ENCODE results near the gene OSGIN1. TPM values are rescaled to one million over a fixed set of nuclear protein-coding genes. Genes with fewer than 3 reads are reported as not detected.

Gene OSGIN1
- total and polyA plus RNA-seq, 12 donors = 3.2 to 14.5 (median 5.5) TPM

DNA sequence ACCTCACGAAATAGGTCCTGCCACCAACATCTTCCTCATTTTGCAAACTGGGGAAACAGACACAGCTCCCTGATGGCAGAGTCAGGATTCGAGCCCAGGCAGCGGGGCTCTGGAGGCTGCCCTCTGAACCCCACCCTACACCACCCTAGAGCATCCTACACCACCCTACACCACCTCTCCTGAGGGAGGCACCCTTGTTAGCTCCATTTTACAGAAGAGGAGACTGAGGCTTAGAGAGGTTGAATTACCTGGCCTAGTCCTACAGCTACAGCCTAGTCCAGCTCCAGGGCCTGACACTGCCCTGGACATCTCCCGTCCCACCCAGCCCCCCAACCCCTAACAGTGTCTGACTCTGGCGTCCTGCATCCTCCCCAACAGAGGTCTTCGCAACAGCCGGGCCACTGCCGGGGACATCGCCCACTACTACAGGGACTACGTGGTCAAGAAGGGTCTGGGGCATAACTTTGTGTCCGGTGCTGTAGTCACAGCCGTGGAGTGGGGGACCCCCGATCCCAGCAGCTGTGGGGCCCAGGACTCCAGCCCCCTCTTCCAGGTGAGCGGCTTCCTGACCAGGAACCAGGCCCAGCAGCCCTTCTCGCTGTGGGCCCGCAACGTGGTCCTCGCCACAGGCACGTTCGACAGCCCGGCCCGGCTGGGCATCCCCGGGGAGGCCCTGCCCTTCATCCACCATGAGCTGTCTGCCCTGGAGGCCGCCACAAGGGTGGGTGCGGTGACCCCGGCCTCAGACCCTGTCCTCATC, 11.8 kb downstream of the OSGIN1 start:
- TF ChIP-seq, protein P1, sequence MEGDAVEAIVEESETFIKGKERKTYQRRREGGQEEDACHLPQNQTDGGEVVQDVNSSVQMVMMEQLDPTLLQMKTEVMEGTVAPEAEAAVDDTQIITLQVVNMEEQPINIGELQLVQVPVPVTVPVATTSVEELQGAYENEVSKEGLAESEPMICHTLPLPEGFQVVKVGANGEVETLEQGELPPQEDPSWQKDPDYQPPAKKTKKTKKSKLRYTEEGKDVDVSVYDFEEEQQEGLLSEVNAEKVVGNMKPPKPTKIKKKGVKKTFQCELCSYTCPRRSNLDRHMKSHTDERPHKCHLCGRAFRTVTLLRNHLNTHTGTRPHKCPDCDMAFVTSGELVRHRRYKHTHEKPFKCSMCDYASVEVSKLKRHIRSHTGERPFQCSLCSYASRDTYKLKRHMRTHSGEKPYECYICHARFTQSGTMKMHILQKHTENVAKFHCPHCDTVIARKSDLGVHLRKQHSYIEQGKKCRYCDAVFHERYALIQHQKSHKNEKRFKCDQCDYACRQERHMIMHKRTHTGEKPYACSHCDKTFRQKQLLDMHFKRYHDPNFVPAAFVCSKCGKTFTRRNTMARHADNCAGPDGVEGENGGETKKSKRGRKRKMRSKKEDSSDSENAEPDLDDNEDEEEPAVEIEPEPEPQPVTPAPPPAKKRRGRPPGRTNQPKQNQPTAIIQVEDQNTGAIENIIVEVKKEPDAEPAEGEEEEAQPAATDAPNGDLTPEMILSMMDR (IDR thresholded peaks at IDR 0.05) = no peak
- H3K4me3 ChIP-seq = no peak overlapping the region
- H3K4me1 ChIP-seq = peaks cover 0 to 16% (median 0%) of the 10 kb centered on the region in 9 donors
- H3K27me3 ChIP-seq = peaks cover 0 to 17% (median 7%) of the 10 kb centered on the region in 7 donors
- H3K36me3 ChIP-seq = peaks cover 0 to 54% (median 2%) of the 10 kb centered on the region in 9 donors
- intact Hi-C loops (cut with DNase I) = loop anchor here in 8 of 10 donors (2.0 to 10.0 kb wide), 7 partner anchors 77 to 520 kb away; partner anchors contain the start of genes TAF1C (in 2 of the 8) and SLC38A8 (in 1 of the 8)
- no peaks in the 10 kb centered on the region for H3K9me3 ChIP-seq
- peak overlapping the region in 2 of 10 donors; percentile 71 to 87 for H3K27ac ChIP-seq
- 93 to 96% methylated on average over 25 to 26 of the region's 26 CpGs for WGBS, 2 donors
- DNase-seq (no peak), ATAC-seq (peak in 1 of 8 donors; percentile 5)

DNA sequence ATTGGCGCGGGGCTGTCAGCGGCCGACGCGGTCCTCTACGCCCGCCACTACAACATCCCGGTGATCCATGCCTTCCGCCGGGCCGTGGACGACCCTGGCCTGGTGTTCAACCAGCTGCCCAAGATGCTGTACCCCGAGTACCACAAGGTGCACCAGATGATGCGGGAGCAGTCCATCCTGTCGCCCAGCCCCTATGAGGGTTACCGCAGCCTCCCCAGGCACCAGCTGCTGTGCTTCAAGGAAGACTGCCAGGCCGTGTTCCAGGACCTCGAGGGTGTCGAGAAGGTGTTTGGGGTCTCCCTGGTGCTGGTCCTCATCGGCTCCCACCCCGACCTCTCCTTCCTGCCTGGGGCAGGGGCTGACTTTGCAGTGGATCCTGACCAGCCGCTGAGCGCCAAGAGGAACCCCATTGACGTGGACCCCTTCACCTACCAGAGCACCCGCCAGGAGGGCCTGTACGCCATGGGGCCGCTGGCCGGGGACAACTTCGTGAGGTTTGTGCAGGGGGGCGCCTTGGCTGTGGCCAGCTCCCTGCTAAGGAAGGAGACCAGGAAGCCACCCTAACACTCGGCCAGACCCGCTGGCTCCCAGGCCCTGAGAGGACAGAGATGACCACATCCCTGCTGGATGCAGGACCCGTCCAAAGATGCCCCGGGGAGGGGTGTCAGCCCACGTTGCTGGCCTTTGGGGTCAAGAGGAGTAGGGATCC, 12.6 kb downstream of the OSGIN1 start:
- ATAC-seq (peak in 1 of 8 donors; percentile 3), DNase-seq (no peak)
- H3K36me3 ChIP-seq = peaks cover 0 to 47% (median 0%) of the 10 kb centered on the region in 9 donors
- H3K4me1 ChIP-seq = peaks cover 0 to 12% (median 0%) of the 10 kb centered on the region in 9 donors
- H3K27me3 ChIP-seq = peaks cover 0 to 24% (median 8%) of the 10 kb centered on the region in 7 donors
- H3K4me3 ChIP-seq = no peak overlapping the region
- TF ChIP-seq, protein P1 (IDR thresholded peaks at IDR 0.05) = no peak
- H3K9me3 ChIP-seq = no peaks in the 10 kb centered on the region
- WGBS, 2 donors = 91 to 92% methylated on average over 32 to 36 of the region's 36 CpGs
- intact Hi-C loops (cut with DNase I) = loop anchor here in 8 of 10 donors (2.0 to 10.0 kb wide), 9 partner anchors 77 to 519 kb away; partner anchors contain the start of genes TAF1C (in 2 of the 8) and SLC38A8 (in 1 of the 8)
- no peak overlapping the region for H3K27ac ChIP-seq

DNA sequence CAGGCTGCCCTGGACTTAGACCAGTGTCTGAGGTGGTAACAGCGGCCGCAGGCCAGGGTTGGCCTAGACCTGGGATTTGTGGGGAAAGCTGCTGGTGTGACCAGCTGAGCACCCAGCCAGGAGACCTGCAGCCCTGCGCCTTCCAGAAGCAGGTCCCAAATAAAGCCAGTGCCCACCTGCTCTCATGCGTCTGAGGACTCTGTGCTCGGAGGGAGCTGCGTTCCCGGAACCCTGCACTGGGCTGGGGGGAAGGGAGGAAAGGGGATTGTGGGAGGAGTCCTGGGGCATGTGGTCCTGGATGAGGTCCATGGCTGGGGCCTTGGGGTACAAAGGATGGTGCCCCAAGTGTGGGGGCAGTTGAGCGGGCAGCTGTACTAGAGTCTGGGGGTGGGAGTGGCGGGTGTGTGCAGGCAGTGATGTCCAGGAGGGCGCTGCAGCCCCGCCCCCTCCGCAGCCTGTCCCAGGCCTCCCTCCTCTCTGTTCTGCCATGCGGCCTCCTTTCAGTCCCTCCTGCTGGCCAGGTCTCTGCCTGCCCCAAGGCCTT, 13.2 kb downstream of the OSGIN1 start:
- peaks cover 0 to 12% (median 0%) of the 10 kb centered on the region in 9 donors for H3K4me1 ChIP-seq
- intact Hi-C loops (cut with DNase I) = loop anchor here in 7 of 10 donors (2.0 to 10.0 kb wide), 8 partner anchors 76 to 519 kb away; partner anchors contain the start of genes TAF1C (in 2 of the 7) and SLC38A8 (in 1 of the 7)
- TF ChIP-seq, protein P1 (IDR thresholded peaks at IDR 0.05) = no peak
- H3K4me3 ChIP-seq = no peak overlapping the region
- WGBS, 2 donors = 91 to 95% methylated on average over 9 to 13 of the region's 13 CpGs
- no peak overlapping the region for H3K27ac ChIP-seq
- peaks cover 0 to 40% (median 0%) of the 10 kb centered on the region in 9 donors for H3K36me3 ChIP-seq
- ATAC-seq = peak in 1 of 8 donors; percentile 1
- H3K9me3 ChIP-seq = no peaks in the 10 kb centered on the region
- H3K27me3 ChIP-seq = peaks cover 0 to 24% (median 8%) of the 10 kb centered on the region in 7 donors
- no peak for DNase-seq

DNA sequence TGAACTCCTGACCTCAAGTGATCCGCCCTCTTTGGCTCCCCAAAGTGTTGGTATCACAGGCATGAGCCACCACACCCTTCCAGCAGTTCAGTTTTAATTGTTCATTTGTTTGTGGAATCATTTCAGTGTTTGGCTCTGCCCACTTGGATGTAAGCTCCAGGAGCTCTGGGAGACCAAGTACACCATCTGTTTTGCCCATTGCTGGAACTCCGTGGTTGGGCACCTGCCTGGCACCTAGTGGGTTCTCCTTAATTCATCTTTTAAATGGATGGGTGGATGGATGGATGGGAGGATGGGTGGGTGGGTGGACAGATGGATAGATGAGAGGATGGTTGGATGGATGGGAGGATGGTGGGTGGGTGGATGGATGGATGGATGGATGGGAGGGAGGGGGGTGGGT, 14.1 kb downstream of the OSGIN1 start:
- TF ChIP-seq, protein P1 (IDR thresholded peaks at IDR 0.05) = no peak
- Histone ChIP-seq H3K4me1 (peaks cover 0 to 12% (median 0%) of the 10 kb centered on the region in 9 donors), H3K27me3 (peaks cover 0 to 24% (median 8%) of the 10 kb centered on the region in 7 donors), H3K36me3 (peaks cover 0 to 32% (median 0%) of the 10 kb centered on the region in 9 donors), H3K4me3 (no peak overlapping the region), H3K9me3 (no peaks in the 10 kb centered on the region), H3K27ac (no peak overlapping the region)
- ATAC-seq (no peak), DNase-seq (no peak)
- intact Hi-C loops (cut with DNase I) = loop anchor here in 7 of 10 donors (2.0 to 10.0 kb wide), 8 partner anchors 75 to 518 kb away; partner anchors contain the start of genes TAF1C (in 2 of the 7) and SLC38A8 (in 1 of the 7)
- WGBS, 2 donors = 78 to 91% methylated on average over 2 of the region's 2 CpGs

Data from heart right ventricle (tissue), 16 donors.